ENCODE data around the gene BRD1.

Gene BRD1

DNA sequence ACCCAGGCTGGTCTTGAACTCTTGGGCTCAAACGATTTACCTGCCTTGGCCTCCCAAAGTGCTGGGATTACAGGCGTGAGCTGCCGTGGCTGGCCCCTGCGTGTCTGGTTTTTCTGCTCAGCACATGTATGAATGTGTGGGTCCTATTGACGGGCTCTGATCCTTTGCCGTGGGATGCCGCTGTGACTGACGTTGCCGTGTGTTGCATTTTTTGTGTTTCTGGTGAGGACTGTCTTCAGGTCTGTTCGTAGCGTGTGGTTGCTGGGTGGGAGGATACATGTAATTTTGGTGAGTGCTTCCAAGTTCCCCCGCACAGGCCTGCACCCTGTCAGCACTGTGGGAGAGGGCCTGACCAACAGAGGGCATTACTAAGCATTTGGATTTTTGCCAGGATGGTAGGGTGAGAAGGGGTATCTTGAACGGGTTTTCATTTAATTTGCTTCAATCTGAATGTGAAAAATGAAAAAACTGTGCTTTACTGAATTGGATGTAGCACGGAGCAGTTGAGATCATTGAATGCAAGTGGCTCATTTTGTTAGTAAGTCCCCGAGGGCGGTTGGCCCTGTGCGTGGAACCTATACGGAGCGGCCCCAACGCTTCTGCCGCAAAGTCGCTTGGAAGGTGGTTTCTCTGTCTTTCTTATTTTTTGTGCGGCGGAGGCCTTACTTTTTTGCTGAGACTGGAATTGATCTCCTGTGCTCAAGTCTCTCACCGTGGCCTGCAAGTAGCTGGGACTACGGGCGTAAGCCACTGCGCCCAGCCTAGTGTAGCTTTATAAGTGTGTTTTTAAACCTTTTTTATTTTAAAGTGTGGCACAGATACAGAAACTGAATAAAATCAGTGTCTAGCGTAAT lies 34.2 kb upstream of the BRD1 start:
- TF ChIP-seq, protein P1, sequence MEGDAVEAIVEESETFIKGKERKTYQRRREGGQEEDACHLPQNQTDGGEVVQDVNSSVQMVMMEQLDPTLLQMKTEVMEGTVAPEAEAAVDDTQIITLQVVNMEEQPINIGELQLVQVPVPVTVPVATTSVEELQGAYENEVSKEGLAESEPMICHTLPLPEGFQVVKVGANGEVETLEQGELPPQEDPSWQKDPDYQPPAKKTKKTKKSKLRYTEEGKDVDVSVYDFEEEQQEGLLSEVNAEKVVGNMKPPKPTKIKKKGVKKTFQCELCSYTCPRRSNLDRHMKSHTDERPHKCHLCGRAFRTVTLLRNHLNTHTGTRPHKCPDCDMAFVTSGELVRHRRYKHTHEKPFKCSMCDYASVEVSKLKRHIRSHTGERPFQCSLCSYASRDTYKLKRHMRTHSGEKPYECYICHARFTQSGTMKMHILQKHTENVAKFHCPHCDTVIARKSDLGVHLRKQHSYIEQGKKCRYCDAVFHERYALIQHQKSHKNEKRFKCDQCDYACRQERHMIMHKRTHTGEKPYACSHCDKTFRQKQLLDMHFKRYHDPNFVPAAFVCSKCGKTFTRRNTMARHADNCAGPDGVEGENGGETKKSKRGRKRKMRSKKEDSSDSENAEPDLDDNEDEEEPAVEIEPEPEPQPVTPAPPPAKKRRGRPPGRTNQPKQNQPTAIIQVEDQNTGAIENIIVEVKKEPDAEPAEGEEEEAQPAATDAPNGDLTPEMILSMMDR (IDR thresholded peaks at IDR 0.05; ENCODE audit: low read depth, low read length): peak; percentile 6
- no peak for DNase-seq (ENCODE audit: low read depth, low spot score)
- H3K4me3 ChIP-seq (ENCODE audit: low read depth, low read length): no peak overlapping the region
- in situ Hi-C loops (cut with HindIII; ENCODE audit: low sequenced_read_pairs): no loop called here

DNA sequence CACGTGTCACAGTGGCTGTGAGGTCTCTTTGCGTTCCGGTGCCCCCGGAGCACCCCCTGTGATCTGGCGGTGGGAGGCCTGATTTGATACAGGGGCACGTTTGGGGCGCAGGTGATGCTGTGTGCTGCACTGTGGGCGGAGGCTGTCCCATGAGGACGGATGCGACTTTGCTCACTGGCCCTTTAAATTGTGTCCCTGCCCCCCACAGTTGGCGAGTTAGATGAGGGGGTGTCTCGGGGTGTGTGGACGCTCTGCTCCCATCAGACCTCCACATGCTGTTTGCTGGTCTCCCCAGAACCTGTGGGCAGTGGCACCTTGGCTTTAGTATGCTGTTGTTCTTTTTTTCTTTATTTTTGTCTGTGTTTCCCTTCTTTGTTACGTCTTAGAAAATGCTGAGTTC lies 31.2 kb upstream of the BRD1 start:
- TF ChIP-seq, protein P1 (IDR thresholded peaks at IDR 0.05; ENCODE audit: low read depth, low read length): no peak
- no peak overlapping the region for H3K4me3 ChIP-seq (ENCODE audit: low read depth, low read length)
- in situ Hi-C loops (cut with HindIII; ENCODE audit: low sequenced_read_pairs): no loop called here
- no peak for DNase-seq (ENCODE audit: low read depth, low spot score)

GRCh38 chr22:49856766-49857618 lies 29.3 kb upstream of the BRD1 start:
- no peak for DNase-seq (ENCODE audit: low read depth, low spot score)
- TF ChIP-seq, protein P1 (IDR thresholded peaks at IDR 0.05; ENCODE audit: low read depth, low read length): no peak
- in situ Hi-C loops (cut with HindIII; ENCODE audit: low sequenced_read_pairs): no loop called here

DNA sequence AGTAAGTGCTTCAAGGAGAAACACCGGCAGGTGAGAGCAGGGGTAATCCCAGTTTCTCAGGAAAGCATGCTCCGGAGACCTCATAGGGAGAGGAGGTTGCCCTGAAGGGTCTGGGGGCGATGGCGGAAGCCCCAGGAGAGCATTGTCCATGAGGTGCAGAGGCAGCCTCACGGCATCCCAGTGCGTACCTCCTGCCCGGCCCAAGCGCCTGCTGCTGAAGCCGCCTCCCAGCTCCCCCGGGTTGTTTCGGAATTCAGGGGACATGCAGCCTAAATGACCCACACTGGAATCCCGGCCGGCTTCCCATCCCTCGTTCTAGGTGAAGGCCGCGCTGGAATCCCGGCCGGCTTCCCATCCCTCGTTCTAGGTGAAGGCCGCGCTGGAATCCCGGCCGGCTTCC lies 28.7 kb upstream of the BRD1 start:
- no peak overlapping the region for H3K4me3 ChIP-seq (ENCODE audit: low read depth, low read length)
- DNase-seq (ENCODE audit: low read depth, low spot score): no peak
- in situ Hi-C loops (cut with HindIII; ENCODE audit: low sequenced_read_pairs): no loop called here
- TF ChIP-seq, protein P1 (IDR thresholded peaks at IDR 0.05; ENCODE audit: low read depth, low read length): no peak

More at GRCh38 chr22:49856766-49857618, 29.3 kb upstream of the BRD1 start:
- H3K4me3 ChIP-seq (ENCODE audit: low read depth, low read length): no peak overlapping the region

DNA sequence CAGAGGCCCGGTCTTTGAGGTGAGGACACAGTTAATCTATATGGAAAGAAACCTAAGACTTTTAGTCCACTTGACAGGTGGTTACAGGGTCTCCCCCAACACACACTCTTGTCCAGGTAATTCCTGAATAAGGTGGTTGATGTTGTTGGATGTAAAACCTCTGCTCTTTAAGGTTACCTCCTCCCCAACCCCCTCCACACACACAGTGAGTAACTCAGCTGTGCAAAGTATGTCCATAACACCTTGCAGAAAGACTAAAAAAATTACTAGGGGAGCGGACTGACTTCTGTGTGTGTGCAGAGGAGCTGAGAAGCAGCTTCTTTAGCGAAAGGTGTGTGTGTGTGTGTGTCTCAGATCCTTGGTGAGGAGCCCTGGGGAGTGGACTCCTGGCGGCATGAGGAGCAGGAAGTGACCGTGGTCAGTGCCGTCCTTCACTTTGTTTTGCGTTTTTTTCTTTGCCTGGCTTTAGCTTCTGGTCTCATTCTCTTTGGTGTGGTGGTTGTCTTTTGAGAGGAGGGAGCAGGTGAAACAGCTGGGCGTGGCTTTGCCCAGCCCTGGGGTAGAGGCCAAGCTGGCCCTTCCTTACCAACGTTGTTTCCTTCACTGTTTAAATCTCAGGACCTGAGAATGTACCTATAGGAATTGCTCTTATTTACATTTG lies 27.7 kb upstream of the BRD1 start:
- peak overlapping the region; percentile 64 for H3K4me3 ChIP-seq (ENCODE audit: low read depth, low read length)
- TF ChIP-seq, protein P1 (IDR thresholded peaks at IDR 0.05; ENCODE audit: low read depth, low read length): no peak
- in situ Hi-C loops (cut with HindIII; ENCODE audit: low sequenced_read_pairs): no loop called here
- DNase-seq (ENCODE audit: low read depth, low spot score): peak; percentile 15
